Heart left ventricle (tissue), 13 donors: Measurements from ENCODE around the gene RAB22A.

ENCODE experiments used
- CTCF ChIP-seq, 12 donors: fragments of 200-600 bp; sonication (generic) in 4 of 12; IDR thresholded peaks; one replicate each; pipeline versions ENCODE4 v1.5.0 to v1.8.0; 2018 to 2022; ENCODE audit warnings: antibody characterized with exemption in 12 of 12, mild to moderate bottlenecking in 5 of 12
- POLR2A ChIP-seq, 2 donors: fragments of 450-650 bp; IDR thresholded peaks; one replicate each; pipeline ENCODE4 v1.6.1; 2017; ENCODE audit warnings: antibody characterized with exemption in 2 of 2, mild to moderate bottlenecking in 2 of 2, moderate library complexity in 2 of 2
- donor health status: ischemic (EF 13 %, LVEDD 7.1; RV severe dilation, severe dysfunction).
- donor health status: DM: no; HTN: yes; CAD: no.
- donor health status: DM: no; HTN: no; CAD: no.
- donor health status: ischemic (EF 25% LVEDD 6.9; RV normal size, moderate dysfunction).
- donor health status: ischemic (EF 25% LVEDD 5.7; RV mildly dilated, moderate dysfunction).
- donor health status: ischemic (EF 35%, LVEDD 5.7; RV mildly dilated, moderate dysfunction).
- donor health status: nonischemic (EF 11% LVEDD 7.7; RV severe dilation, severe dysfunction).
- donor health status: DM: yes; HTN: yes; CAD: no.
- donor health status: PGD.
- donor health status: ischemic (EF 29% LVEDD 5.4; RV normal size, mild dysfunction).
- donor health status: nonischemic (EF 23%, LVEDD 6.1; RV moderate dilation, normal function).

DNA sequence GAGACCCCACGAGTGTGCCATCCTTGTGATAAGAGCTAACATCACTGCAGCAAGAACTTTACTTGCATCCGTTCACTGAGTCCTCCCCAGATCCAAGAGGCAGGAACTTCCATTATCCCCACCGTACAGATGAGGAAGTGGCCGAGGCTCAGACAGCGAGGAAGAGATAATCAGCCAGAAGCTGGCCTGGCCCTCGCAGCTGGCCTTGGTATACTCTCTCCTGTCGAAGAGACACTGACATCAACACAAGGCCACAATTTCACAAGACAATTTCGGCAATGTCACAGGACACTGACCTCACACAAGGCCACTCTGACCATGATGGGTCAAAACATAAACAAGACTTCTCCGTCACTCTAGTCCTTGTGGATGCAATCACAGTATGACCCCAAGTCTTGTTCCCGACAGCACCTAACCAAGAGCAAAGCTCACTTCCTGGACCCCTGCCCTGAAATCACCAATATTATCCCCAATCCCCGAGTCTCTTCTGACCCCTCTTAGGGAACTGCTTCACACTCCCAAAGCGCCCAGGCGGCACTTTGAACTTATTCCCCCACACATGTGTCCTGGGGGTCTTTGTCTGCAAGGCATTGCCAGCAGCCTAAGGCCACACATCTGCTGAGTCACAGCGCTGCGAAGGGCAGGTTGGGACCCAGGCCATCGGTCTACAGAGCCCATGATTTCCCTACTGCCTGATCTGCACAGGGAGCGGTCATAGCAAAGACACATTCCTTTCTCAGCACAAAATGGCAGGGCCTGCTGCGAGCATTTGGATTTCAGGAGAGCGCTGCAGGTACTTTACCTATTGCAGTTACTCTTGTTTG, 64.7 kb downstream of the RAB22A start:
- TF ChIP-seq CTCF (IDR thresholded peaks at IDR 0.05) = no peak
- no peak for TF ChIP-seq POLR2A (IDR thresholded peaks at IDR 0.05)
